HG03571 (cell line): ENCODE data around the gene PTK7.
A peak's percentile ranks its signal among the peaks of the same experiment; 100 is the strongest.
"Not testable (repeated sequence)": the region's sequence is repeated elsewhere in the genome, so short reads cannot be mapped to it uniquely, and the experiment has no call there.

Experiments used
- ATAC-seq: cut with Tn5 transposase; IDR thresholded peaks from one replicate; pipeline ENCODE4 v1.9.1; 2021; ENCODE audit not compliant: unreplicated experiment

Gene PTK7

DNA sequence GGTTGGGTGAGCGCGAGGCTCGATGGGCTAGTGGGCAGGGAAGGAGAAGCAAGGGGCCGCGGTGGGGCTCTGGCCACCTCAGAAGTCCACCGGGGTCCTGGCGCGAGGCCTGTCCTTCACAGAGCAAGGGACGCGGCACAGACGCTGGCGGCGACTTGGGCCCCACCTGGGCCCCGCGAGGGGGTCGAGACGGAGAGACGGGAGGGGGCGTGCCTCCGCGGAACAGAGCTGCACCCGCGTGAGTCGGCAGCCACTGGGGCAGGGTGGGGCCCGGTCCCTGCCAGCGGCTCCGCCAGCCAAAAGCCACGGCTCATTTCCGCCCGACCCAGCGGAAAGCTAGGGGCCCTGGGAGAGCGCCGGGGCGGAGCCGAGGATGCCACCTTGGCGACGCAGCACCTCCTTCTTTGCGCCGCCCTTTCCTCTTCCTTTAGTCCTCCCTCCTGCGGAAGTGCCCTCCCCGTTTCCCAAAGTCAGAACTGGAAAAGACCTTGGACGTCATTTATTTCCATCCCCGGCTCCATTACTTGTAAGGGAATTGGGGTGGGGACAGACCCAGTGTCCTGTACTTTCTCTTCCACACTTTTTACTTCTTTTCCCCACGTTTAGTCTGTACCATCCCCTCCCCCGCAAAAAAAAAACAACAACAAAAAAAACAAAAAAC lies 22.4 kb upstream of the PTK7 start, which contains the start of gene CUL7:
Gene CUL7, minus strand, starts transcription at position 307 of the 661 bp plus-strand sequence. CDS start 1,063 bp downstream, outside the sequence.
- peak; percentile 69 for ATAC-seq

GRCh38 chr6:43054206-43054943 lies 21.7 kb upstream of the PTK7 start:
- no peak for ATAC-seq

GRCh38 chr6:43055966-43056365 lies 20.1 kb upstream of the PTK7 start:
- no peak for ATAC-seq

DNA sequence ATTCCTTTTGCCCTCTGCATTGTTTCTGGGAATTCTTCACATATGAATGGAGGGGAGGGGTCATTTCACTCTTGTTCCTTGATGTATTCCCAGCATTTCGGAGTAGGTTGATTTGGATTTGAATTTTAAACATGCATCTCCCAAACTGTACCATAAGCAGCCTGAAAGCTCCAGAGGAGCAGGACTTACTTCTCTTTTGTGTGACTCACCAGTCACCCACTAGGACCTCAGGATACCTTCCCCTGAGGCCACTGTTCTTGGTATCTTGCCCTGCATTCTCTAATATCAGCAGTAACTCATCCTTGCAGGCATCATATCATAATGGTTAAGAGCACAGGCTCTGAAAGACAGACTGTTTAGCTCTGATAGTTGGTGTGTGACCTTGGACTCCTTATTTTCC lies 17.6 kb upstream of the PTK7 start:
- ATAC-seq, result no peak

DNA sequence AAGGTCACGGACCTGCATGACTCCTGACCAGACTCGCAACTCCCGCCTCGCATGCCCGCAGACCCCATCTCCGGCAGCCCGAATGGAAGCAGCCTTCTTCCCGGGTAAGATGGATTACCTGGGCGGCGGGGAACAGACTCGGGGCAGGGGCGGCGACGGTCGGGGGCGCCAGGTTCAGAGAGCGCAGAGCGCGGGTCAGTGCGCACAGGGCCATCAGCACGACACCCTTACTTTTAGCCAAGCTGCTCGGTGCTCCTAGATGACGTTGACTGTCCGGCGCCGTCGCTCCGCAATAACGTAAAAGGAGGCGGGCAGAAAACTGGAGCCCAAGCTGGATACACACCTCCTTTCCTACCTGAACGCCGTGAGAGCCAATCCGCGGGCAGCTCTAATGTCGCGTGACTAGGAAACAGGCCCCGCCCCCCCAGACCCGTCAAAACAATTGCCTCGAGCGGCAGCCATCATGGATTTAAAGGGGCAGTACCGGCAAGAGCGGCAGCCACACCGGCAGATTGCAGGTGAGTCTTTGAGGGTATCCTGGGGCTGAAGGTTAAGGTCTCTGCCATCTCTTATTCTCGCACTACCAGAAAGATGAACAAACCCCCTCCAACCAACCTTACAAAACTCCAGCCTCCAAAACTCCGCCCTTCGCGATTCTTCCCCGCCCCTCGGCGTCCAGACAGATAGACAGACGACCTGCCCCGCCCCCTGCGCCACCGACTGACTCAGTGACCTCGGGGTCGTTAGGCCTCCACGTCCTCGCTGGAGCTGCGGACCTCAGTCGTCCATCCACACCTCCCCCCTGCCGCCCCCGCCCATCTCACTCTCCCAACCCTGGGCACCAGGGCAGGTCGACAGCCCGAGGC lies 16.7 kb upstream of the PTK7 start, which contains the start of the genes KLC4 and MRPL2:
Gene KLC4, plus strand, starts transcription at position 464 of the 866 bp plus-strand sequence. CDS start 1,705 bp downstream, outside the sequence.
Gene MRPL2, minus strand, starts transcription at position 267 of the 866 bp plus-strand sequence. Its CDS starts 53 bp downstream, at position 214.
- peak; percentile 84 for ATAC-seq

DNA sequence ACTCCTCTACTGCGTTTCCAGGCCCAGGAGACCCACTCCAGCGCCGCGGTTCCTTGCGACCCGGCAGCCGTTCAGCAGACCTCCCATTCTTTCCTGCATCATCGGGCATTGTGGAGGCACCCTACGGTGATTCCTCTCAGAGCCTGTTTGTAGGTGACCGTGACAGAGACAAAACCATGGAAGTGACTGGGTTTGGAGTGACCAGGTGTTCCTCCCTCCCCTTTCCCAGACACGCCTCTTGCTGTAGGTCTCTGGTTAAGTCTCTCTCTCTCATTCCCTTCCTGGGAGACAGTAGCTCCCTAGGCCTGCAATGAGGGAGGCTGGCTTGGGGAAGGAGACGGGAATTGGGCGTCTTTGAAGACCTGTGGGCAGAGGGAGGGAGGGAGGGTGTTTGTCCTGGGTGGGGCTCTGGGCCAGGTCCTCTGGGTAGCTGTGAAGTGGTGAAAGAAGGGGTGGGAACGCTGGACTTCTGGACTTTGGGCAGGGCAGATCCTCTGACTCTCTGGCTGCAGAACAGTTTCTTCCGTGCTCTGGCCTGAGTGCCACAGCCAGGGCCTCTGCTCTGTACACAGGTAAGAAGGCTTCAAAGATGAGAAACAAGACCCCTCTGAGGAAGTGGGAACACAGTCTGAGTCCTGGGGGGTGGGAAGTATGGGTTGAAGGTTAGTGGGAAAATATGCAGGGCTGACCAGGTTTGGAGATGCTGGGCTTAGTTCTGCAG lies 15.9 kb upstream of the PTK7 start:
- ATAC-seq, result no peak

DNA sequence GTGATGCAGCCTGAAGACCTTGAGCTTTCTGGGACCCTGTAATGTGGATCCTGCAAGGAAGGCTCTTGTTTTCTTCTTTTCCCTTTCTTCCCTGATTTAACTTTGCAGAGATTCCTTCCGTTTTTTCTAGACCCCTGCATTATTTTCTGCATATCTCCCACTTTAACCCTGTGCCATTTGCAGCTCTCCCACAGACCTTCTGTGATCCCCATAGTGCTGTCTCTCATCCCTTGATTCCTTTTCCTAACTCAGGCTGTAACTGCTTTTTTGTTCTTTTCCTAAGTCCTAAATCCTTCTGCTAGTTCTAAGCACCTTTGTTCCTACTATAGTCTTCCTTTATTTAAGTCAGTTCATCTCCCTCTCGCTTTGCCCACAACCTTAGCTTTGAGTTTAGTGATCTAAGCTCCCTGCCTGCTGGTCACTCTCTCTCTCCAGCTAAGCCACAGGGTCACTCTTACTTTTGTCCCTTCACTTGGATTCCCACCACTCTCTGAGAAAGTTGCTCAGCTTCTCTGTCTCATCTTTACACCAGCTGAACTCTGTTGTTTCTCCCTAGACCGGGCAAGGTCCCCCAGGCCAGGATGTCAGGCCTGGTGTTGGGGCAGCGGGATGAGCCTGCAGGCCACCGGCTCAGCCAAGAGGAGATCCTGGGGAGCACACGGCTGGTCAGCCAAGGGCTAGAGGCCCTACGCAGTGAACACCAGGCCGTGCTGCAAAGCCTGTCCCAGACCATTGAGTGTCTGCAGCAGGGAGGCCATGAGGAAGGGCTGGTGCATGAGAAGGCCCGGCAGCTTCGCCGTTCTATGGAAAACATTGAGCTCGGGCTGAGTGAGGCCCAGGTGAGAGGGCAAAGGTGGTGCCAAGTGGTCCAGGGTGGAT lies 15.1 kb upstream of the PTK7 start:
- no peak for ATAC-seq

GRCh38 chr6:43061861-43062260 lies 14.3 kb upstream of the PTK7 start:
- no peak for ATAC-seq

GRCh38 chr6:43062818-43063217 lies 13.3 kb upstream of the PTK7 start:
- ATAC-seq, result no peak

GRCh38 chr6:43070028-43070632 lies 6.0 kb upstream of the PTK7 start:
- ATAC-seq, result no peak

DNA sequence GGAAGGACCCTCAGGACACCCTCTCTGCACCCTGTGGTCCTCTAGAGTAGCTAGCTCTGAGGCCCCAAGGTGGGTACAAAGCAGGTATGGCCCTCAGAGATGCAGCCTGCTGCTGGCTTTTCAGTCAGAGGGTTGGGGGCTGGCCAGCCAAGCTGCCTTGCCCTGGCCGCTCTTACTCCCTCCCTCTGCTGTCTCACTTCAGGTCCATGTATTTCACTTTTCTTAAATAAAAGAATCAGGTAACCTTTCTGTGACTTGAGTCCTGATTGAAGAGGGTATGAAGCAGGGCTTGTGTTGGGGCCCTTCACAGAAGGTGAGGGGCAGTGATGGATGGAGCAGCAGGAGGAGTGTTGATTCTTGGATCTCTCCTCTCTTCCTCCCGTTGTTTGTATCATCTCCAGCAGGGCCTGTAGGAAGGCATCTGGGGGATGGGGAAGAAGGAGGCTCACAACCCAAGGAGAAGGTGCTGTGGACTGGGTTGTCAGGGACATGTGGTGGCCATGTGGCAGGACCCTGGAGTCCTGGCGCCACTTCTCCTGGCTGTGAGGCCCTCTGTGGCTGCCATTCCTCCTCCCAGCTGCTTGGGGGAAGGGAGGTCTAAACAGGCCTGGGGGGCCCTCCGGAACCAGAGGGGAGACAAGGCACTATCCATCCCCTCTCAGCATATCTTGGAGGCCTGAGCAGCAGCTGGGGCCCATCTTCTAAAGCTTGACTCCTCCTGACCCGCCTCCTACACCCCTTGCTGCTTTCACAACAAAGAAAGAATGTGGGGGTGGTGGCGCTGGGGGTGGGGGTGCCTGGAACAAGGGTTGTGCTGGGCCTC lies 1.1 kb upstream of the PTK7 start:
- ATAC-seq, result no peak

DNA sequence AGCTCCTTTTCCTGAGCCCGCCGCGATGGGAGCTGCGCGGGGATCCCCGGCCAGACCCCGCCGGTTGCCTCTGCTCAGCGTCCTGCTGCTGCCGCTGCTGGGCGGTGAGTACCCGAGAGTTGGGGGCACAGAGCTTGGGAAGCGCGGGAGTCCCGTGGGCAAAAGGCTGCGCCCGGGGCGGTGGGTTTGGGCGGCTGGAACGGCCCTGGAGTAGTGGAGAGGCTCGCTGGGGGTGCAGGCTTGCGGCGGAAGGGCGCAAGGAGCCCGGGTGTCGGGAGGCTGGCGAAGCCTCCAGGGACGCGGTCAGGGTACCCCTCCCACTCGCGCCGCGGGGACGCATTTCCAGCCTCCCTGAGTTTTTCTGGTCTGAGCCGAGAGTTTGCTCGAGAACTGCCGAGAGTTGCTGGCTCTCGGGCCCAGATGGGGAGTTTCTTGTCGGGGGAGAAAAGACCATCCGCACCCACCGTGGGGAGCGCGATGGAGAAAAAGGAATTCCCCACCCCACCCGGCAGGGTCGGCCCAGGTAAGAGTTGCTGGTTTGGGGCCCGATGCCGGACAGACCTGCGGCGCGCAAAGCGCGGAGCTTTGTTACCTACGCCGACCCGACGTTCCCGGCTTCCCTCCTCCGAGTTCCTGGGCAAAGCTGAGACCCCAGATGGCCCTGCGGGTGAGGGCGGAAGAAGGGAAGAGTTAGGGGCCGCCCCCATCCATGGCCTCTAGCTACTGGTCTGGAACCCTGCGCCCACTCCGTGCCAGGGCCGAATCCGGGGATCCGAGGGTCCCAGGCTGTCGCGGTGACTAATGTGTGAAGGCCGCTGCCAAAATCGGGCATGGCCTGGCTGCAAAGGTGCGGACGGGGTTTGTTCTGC lies 584 bp downstream of the PTK7 start:
- ATAC-seq, result no peak

DNA sequence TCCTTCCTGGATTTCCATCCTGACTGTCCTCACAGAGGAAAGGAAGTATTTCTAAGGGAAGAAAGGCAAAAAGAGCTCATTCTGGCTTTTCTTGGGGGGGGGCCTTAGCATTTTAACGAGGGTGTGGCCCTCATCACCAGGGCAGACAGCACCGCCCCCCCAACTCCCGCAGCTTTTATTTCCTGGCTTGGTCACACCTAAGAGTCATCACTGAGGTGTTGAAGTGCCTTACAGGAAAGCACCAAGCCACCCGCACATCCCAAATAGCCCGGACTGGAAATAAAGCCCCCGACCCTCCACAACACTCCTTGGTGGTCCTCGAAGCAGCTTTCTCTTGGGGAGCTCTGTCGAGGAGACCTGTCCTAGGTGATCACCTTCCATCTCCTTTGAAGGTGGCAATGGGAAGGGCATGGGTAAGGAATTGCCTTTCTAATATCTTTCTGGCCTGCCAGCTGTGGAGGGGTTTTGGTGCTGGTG lies 1.3 kb downstream of the PTK7 start:
- no peak for ATAC-seq

DNA sequence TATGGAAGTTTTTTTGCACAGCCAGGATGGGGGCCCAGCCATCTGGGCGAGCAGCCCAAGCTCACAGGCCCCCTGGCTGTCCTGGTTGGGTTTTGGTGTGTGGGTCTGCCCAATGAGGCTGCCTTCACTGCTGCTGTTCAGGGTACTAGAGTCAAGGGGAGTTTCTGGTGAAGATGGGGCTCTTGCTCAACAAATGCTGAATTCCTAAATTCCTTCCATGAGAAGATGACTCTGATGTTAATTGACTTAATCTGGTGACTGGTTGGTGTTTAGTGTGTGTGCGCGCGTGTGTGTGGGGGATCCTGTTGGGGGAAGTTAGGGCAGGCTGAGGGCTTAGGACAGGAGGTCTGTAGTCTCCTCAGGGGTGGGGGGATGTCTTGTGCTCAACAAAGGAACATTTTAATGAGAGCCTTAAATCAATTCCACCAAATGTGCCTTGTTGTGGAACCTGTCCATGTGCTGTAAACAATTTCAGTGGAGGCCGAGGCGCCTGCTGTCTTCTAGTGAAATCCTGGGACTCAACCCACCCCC lies 1.9 kb downstream of the PTK7 start:
- ATAC-seq, result no peak

DNA sequence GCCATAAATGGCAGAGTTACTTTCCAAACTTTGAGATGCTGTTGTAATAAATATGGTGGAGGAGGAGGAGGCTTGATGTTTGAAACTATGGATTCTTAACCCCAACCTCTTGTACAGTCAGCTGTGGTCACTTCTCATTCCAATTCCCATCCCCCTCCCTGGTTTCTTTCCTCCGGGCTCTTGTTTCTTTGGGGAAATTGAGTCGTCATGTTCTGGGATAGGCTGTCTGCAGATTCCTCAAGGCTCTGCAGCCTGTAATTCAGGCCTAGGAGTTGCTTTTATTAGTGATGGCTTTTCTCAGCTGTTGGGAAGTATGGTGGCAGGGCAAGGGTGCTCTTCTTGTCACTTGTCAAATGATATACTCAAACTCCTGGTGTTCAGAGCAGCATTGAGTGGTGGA lies 2.6 kb downstream of the PTK7 start:
- ATAC-seq, result no peak

DNA sequence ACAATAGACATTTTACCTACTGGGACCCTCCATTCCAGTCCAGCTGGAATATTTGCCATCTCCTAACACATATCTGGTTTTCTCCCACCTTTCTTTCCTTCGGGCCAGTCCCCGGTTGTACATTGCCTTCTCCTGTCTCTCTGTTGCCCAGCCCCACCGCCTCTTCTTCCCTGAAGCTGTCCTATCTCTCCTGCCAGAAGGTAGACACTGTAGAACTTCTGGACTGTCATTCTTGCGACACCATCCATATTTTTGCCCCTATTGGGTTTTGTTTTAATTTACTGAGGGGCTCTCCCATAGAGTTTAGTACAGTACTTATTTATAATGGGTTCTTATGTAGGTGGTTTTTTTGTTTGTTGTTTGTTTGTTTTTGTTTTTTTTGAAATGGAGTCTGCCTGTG lies 4.9 kb downstream of the PTK7 start:
- ATAC-seq, result no peak

DNA sequence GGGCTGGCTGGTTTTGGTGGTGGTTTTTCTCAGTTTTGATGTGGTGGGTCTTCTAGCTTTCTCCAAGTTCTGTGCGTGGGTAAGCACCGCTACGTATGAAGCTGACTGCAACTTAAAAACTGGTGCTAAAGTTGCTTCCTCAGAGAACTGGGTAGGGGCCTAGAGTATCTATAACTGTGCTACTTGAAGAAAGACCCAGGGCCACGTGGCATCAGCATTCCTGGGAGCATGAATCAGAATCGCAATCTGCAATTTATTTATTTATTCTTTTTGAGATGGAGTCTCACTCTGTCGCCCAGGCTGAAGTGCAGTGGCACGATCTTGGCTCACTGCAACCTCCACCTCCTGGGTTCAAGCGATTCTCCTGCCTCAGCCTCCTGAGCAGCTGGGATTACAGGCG lies 5.8 kb downstream of the PTK7 start:
- not testable (repeated sequence) for ATAC-seq
